Measurements from ENCODE around the gene ERICH2.
A peak's percentile ranks its signal among the peaks of the same experiment; 100 is the strongest.
"Not testable (repeated sequence)": the region's sequence is repeated elsewhere in the genome, so short reads cannot be mapped to it uniquely, and the experiment has no call there.

Gene ERICH2, protein sequence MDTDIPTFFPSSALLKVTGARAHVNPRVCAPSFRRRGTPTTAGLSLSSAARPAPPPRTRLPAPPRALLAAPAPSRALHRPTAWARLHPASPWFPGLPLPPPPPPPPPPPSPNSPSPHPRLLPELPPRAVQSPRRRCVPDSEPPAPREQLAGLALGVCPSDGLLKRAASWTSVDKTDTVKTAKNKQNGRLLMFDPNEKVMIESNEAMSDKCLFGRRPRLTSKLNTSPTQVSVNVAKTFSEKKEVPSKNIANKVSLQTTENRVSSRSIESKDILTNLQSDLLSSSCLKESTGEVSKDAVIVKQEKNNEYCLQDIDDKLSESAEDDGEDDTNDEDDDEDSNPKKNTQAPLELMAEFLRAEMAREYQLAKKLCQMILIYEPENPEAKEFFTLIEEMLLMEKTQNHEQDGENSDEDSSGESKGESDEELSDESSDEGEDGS

DNA sequence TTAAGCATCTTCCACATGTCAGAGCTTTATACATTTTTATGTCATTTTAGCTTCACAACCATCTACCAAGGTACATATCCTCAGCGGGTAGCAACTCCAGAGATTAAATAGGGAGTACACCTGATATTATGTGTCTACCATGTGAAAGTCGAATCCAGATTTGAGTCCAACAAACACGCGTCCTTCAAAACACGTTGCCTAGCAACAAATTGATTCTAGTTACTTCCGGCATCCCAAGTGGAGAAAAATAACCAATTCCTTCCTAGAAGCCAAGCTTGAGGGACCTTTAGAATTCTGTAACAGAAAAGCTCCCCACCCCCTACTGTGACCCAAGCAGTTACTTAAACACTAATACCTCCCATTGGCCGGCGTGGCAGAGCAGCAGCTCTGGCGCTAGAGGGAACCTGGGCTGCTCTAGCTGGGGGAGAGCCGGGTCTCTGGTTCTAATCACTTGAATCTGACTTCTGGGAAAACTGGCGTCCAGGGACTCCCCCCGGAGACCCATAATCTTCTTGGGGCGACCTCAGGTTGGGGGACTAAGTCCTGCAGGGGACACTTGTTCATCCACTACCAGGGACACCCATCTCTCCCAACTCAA lies at the start of gene ERICH2:
ERICH2 (plus strand) TSS at position 371 of the 598 bp plus-strand sequence. CDS start 304 bp downstream, outside the sequence.
- DNase-seq, result peak; percentile 87

DNA sequence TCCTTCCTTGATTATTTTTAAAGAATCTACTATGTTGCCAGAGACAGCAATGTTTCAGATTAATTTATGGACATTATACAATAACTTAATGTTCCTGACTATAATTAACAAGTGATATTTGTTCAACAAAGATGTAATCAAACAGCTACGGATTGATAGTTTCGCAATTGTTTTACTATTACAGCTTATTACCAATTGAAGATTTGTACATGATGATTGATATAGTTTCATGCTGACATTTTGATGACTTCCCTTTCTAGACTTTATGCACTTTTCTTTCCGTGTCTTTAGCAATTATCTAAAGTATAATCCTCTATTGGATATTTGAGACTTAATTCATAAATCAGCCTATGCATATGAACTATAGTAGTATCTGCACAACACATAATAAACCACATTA lies 48.5 kb upstream of the ERICH2 start:
- no peak for DNase-seq

DNA sequence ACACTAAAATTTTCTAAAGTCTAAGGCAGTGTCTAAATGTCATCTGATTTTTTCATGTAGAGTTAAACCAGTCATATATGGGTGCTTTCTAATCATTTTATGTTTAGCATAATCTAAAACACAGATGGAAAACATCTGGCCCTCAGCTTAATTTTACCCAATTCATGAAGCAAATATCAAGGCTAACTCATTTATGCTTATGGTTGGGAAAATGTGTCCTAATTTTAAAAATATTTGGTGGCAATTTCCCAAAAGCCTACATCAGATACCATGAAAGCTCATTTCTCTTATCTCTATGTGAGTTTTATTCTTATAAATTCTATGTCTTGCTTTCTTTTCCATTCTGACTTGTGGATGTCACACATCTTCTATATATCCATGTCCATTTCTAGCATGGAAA lies 47.9 kb upstream of the ERICH2 start:
- DNase-seq, result no peak

DNA sequence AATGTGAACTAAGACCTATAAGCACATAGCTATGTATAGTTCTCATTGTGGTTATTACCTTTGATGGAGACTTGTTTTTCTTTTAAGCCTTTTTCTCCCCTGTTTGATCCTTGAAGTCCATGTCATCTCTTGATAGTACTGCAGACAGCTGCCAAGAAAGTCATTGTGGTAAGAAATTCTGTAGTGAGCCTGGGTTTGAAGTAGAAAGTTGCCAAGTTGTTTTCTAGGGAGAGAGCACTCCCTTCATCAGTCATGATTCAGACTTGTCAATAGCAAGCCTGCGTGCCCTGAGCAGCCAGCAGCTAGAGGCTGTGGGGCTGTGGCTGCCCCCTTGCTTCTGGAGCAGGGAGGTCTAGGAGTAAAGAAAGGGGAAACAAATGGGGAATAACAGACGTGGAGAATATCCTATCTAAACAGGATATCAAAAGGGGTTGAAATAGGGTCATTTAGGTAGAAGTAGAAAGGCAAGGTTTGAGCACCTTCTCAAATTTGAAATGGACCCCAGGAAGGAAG lies 46.7 kb upstream of the ERICH2 start:
- DNase-seq, result no peak

DNA sequence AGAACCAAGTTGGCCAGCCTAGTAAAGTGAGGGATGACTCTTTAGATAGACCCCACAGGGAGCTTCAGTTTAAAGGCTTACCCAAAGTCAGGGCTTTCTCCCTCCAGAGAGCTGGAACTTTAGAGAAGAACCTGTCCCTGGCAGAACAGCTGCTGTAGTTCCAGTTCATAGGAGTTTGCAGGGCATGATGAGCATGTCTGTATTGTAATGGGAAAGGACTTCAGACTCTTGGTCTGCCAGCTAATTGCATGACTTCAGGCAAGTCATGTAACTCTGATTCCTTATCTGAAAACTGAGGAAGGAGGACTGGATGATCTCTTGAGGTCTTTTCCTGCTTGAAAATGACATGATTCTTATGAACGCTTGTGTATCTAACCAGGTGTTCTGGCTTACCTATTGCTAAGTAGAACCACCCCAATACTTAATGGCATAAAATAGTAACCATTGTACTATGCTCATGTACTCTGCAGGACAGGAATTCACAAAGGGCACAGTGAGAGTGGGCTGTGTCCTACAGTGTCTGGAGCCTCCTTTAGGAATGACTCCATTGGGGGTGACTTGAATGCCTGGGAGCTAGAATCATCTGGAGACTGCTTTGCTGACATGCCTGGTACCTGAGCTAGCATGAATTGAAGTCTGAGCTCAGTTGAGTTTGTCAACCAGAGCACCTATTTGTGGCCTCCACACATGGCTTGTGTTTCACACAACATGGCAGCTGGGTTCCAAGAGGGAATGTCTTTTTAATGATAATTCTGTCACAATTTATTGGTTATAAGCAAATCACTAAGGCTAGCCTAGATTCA lies 36.2 kb upstream of the ERICH2 start:
- no peak for DNase-seq

DNA sequence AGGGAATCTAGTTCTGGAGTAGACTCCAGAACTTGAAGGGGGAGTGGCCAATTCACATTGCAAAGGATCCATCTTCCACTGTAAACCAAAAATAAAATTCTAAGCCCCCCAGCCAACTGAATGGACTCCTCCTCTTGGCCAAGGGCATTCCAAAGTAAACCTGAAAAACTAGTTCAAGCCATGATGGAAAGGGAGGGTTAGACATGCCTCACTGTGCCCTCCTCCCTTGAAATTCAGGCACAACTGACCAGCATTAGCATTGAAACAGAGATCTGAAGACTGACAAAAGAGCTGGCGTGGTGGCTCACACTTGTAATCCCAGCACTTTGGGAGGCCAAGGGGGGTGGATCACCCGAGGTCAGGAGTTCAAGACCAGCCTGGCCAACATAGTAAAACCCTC lies 35.6 kb upstream of the ERICH2 start:
- not testable (repeated sequence) for DNase-seq

DNA sequence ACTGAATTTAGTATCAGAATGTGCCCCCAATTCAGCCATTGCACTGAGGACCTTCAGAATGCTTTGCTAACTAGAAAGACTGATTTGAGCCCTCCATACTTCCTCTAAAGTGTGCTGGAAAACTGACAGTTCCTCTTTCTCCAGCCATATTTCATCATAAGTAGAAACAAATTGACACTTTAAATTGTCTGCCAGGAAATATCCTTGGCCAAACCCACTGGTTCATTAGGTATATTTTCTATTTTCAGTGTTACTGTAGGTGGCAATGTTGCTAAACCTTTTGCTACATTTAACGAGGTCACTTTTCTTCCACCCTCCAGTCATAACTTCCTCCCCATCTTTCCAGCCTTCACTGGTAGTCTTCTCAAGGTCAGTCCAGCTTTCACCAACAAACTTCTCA lies 33.5 kb upstream of the ERICH2 start:
- DNase-seq, result no peak

DNA sequence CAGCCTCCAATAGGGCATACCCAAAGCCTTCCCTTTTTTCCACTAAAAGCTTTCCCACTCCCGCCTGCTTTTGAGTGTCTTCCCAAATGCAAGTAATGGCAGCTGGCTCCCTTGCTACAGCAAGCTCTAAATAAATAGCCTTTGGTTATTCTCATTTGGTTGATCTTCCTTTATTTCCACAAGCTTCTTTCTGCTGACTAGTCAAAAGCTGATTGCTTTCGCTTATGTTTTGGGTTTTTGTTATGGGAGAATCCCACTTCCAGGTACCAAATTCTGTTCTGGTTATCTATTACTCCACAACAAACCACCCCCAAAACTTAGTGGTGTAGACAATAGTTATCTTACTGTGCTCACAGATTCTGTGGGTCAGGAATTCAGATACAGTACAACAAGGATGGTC lies 32.8 kb upstream of the ERICH2 start:
- DNase-seq, result no peak

DNA sequence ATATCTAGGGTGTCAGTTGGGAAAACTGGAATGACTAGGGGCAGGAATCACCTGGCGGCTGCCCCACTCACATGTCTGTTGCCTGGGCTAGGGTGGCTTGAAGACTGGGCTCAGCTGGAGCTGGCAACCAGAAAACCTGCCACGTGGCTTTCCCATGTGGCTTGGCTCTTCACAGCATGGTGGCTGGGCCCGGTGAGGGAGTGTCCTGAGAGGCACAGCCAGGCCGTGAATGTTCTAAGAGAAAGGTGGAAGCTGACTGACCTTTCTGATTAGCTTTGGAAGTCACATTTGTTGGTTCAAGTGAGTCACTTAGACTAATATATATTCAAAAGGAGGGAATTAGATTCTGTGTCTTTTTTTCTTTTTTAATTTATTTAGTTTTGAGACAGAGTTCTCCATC lies 32.4 kb upstream of the ERICH2 start:
- DNase-seq, result no peak

DNA sequence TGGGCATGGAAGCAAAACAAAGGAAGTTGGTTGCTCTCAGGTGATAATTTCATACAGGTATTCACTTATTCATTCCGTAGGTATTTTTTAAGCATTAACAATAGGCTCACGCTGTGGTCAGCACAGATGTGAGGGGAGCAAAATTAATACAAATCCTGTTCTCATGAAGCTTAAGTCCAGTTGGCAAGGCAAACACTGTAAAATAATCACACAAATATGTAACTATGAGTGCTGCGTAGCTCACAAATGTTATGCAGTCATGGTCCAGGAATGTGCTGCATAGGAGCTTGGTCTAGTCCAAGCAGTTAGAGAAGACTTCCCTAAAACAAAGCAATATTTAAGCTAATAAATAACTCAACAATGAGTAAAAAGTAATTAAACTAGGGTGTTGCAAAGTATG lies 31.1 kb upstream of the ERICH2 start:
- no peak for DNase-seq

DNA sequence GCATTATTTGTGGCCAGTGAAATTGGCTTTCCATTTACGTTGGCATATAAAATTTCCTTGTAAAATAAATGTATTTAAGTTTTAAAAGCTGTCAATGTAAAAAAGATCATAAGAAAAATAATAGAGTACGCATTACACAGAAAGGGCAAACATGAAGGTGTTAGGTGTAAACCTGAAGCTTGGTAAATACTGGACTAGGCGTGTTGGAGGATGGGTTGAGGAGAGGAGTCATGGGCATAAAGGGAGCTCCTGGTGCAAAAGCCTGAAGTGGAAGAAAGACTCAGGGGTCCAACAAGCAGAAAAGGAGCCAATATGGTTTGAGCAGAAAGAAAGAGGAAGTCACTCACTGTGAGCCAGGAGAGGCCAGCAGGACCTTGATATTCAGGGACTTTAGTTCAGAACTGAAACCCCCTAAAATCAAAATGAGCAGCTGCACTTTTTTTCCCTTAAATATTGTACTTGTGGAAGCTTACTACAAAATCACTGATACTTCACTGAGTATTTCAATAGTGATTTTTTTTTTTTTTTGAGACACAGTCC lies 30.6 kb upstream of the ERICH2 start:
- DNase-seq, result no peak

DNA sequence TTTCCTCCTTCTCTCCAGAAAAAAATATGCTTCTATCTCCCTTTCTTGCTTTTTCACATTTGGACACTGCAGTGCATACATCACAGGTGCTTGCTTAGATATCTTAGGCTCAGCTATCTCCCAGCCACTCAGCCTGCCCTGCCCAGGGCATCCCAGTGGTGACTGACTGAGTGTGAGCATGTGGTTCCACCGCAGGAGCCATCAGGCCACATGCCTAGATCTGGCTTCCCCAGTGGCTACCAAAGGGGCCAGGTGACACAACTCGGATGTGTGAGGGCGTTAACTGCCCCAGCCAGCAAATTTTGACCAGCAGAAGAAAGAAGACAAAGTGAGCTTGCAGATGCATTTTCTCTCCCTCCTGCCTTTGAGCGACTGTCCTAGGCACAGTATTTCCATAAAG lies 29.5 kb upstream of the ERICH2 start:
- no peak for DNase-seq

DNA sequence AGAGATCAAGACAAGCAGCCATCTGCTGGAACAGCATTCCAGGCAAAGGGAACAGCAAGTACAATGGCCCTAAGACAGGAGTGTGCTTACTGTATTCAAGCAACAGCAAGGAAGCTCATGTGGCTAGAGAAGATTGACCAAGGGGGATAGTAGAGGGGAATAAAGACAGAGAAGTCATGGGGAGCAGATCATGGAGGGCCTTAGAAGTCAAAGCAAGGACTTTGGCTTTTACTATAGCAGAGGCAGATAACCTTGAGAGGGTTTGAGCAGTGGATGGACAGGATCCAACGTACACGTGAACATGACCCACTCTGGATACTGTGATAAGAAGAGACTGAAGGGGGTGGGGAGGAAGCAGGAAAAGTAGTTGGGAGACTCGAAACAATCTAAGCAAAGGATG lies 28.2 kb upstream of the ERICH2 start:
- no peak for DNase-seq

DNA sequence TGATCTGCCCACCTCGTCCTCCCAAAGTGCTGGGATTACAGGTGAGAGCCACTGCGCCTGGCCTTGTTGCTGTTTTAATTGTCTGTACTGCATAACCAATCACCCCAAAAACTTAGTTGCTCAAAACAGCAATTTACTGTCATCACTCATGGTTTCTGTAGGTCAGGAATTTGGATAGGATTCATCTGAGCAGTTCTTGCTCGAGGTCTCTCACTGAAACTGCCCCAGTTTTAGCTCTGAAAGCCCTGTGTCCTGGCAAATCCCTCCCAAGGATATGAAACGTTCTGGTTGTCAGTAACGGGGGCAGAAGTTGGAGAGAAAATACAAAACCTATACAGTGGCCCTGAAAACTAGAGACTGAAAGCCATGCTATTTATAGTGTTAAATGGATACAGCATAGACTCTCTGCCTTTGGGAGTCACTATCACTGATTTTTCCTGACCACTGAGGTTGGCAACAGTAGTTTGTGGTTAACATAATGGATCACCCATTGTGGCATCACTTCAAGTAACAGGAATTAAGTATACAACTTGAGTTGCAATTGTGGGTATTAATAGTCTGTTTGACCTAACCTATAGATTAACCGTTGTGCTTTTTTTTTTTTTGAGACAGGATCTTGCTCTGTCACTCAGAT lies 27.2 kb upstream of the ERICH2 start:
- DNase-seq, result no peak

DNA sequence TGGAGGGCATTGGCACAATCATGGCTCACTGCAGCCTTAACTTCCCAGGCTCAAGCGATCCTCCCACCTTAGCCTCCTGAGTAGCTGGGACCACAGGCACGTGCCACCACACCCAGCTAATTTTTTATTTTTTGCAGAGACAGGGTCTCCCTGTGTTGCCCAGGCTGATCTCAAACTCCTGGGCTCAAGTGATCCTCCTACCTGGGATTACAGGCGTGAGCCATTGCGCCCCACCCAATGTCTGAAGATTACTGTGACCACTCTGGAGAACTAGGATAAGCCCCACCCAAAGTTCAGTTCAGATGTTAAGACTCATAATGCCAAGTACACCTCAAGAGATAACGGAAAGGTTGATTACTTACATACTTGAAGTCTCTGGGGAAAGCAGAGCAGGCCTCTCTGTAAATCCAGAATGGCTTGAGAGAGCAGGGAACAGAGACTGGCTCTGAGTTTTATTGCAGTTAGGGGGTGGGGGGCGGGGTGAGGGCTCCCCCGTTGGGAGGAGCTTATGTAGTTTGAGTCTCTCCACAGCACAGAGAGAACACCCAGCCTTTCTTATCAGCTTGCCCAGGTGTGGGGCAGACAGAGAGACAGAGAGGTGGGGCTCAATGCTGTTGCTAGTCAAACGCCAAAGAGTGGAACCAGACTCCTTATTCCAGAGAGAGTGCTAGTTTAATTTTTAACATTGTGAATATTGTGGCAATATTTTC lies 26.5 kb upstream of the ERICH2 start:
- DNase-seq, result no peak

DNA sequence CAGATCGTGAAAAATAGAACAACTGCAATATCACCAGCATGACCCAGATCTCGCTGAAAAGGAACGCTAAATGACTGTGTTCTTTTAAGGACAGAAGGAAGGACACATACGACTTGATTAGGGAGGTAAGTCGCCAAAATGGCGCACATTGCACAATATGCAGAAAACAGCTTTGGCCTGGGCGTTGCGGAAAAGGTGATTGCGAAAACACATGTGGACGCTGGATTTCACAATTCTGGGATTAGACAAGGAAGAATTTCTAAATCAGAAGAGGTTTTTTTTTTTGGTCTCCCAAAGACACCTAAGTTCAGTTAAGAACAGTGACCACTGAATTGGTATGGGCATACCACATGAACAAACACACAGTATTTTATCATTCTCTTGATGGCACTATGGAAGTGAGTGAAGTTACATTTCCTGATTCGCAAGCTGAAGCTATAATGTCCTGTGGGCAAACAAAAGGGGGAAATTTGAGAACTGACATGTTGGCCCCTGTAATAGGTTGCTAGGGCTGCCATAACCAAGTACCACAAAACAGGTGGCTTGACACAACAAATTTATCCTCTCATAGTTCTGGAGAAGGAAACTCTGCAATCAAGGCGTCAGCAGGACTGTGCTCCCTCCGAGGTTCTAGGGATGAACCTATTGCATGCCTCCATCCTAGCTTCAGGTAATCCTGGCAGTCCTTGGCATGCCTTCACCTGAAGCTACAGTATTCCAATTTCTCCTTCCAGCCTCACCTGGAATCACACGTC lies 25.8 kb upstream of the ERICH2 start:
- DNase-seq, result peak; percentile 15

DNA sequence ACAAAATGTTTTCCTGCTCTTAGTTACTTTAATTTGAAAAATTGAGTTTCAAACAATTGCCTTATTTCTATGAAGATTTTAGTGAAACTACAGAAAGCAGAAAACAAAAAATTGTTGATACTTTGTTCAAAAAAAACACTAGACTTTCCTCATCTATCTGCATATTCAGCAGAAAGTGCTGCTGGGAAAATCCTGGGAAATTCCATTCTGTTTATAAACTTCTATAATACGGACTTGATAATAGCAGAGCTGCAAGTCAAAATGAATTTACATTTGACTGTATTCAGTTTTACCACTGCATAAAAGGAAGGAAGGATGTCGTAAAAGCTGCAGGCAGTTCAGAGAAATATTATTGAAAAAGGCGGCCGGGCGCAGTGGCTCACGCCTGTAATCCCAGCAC lies 24.9 kb upstream of the ERICH2 start:
- DNase-seq, result no peak

DNA sequence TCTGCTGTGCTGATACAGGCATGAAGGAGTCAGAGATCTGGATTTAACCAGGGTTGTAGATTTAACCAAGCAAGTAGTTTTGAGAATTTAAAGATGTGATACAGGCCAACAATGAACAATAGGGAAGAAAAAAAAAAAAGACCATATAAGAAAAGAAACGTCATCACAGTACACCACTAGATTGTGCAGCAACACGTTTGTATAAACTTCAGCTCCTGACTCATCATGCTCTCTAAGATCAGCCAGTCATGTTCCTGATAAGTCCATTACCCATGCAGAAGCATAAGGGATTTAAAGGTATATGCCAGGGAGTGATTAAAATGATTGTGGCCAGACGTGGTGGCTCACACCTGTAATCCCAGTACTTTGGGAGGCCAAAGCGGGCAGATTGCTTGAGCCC lies 22.3 kb upstream of the ERICH2 start:
- DNase-seq, result no peak

DNA sequence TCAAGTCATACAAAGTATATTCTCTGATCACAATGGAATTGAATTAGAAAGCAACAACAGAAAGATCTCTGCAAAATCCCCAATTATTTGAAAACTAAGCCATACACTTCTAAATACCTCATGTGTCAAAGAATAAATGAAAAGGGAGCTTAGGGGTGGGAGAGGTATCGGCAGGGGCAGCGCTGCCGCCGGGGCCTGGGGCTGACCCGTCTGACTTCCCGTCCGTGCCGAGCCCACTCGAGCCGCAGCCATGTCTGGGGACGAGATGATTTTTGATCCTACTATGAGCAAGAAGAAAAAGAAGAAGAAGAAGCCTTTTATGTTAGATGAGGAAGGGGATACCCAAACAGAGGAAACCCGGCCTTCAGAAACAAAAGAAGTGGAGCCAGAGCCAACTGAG lies 18.6 kb upstream of the ERICH2 start:
- DNase-seq, result not testable (repeated sequence)

DNA sequence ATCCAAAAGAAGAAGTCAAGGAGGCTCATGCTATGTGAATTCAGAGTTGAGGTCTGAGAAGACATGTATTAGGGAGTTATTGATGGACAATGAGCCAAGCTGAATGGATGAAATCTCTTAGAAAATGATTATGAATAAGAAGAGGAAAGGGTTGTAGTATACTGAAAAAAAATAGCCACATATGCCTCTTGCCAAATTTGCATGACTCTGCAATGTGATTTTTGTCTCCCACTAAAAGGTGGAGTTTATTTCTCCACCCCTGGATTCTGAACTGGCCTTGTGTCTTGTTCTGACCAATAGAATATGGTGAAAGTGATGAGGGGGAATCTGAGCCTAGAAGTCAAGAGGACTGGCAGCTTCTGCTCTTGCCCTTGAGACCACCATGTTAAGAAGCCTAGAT lies 8.6 kb upstream of the ERICH2 start:
- DNase-seq, result no peak

DNA sequence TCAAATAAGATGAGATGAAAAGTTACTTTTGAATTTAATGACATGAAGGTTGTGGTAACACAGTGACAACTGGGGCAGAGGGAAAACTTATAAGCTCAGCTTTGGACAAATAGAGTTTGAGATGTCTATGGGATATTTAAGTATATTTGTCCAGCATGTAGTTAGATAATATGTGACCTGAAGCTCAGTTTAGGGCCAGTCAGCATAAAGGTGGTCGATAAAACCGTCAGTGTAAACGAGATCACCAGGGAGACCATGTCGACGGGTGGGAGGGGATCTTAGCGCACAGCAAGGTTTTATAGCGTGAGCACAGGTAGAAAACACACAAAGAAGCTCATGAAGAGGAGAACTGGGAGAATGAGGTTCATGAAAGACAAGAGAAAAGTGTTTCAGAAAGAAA lies 7.4 kb upstream of the ERICH2 start:
- DNase-seq, result no peak
